Heart left ventricle (tissue), 16 donors: Measurements from ENCODE around the gene ARHGAP15. TPM values are rescaled to one million over a fixed set of nuclear protein-coding genes. Genes with fewer than 3 reads are reported as not detected.

Experiments
- ATAC-seq, 4 donors: fragments of 200-7000 bp; cut with Tn5 transposase; one replicate each; pipeline ENCODE4 v1.9.1; 2020 to 2022; ENCODE audit warnings: moderate library complexity in 4 of 4, mild to moderate bottlenecking in 3 of 4, moderate number of reproducible peaks in 1 of 4
- DNase-seq, 5 donors: peaks; one replicate each; pipeline ENCODE4 v3.0.0-alpha.2; 2020
- H3K27ac ChIP-seq, 12 donors: fragments of 200-600 bp; sonication (generic) in 4 of 12; one replicate each; pipeline versions ENCODE4 v1.5.0 to v1.8.0; 2016 to 2022; ENCODE audit warnings: mild to moderate bottlenecking in 2 of 12
- H3K27me3 ChIP-seq, 9 donors: fragments of 200-600 bp; sonication (generic) in 2 of 9; one replicate each; pipeline versions ENCODE4 v1.5.1 to v1.8.0; 2016 to 2022; ENCODE audit warnings: mild to moderate bottlenecking in 3 of 9
- H3K36me3 ChIP-seq, 9 donors: fragments of 200-600 bp; sonication (generic) in 2 of 9; one replicate each; pipeline versions ENCODE4 v1.5.0 to v1.8.0; 2018 to 2022; ENCODE audit warnings: mild to moderate bottlenecking in 2 of 9
- H3K4me1 ChIP-seq, 12 donors: fragments of 200-600 bp; sonication (generic) in 4 of 12; one replicate each; pipeline versions ENCODE4 v1.5.0 to v1.8.0; 2016 to 2022; ENCODE audit warnings: mild to moderate bottlenecking in 3 of 12
- H3K4me3 ChIP-seq, 12 donors: fragments of 200-600 bp; sonication (generic) in 4 of 12; one replicate each; pipeline versions ENCODE4 v1.5.0 to v1.8.0; 2017 to 2022; ENCODE audit warnings: mild to moderate bottlenecking in 9 of 12, moderate library complexity in 4 of 12
- H3K9me3 ChIP-seq, 12 donors: fragments of 200-600 bp; sonication (generic) in 4 of 12; one replicate each; pipeline versions ENCODE4 v1.5.0 to v1.8.0; 2016 to 2022; ENCODE audit warnings: mild to moderate bottlenecking in 1 of 12
- POLR2A ChIP-seq, 2 donors: fragments of 450-650 bp; IDR thresholded peaks; one replicate each; pipeline ENCODE4 v1.6.1; 2017; ENCODE audit warnings: antibody characterized with exemption in 2 of 2, mild to moderate bottlenecking in 2 of 2, moderate library complexity in 2 of 2
- WGBS, 4 donors: extraction: QIAGEN DNeasy Blood & Tissue Kit in 2 of 4; methylation state at CpG; one replicate each; pipeline versions ENCODE4 v1.1.5 to v1.1.7; 2013 to 2018; 5-methylcytosine and 5-hydroxymethylcytosine counted together
- intact Hi-C, 10 donors: fragments of 100-400 bp; cut with DNase I; formaldehyde crosslinking; loops; one replicate each; pipeline versions ENCODE4 v1.11.1 to v1.14.2; 2022
- polyA plus RNA-seq, 2 donors: library from polyadenylated mRNA; stranded (reverse); fragments of 200-250 nt; gene quantifications; one replicate each; pipeline ENCODE4 v1.2.3, GENCODE V29; 2013
- total RNA-seq, 9 donors: library from RNA; depleted of rRNA in 2 of 9; stranded (reverse); fragments of >200 nt in 2 of 9; fragmentation: NEBNext Ultra II Directional in 3 of 9; extraction: Animal tissue kit (Norgen Biotek cat#: 25700) in 3 of 9; gene quantifications; one replicate each; pipeline versions ENCODE4 v1.1.0 to v1.2.4, GENCODE V29; 2016 to 2023
- TF ChIP-seq, protein P1 (sequence below), 12 donors: fragments of 200-600 bp; sonication (generic) in 4 of 12; IDR thresholded peaks; one replicate each; pipeline versions ENCODE4 v1.5.0 to v1.8.0; 2018 to 2022; ENCODE audit warnings: antibody characterized with exemption in 12 of 12, mild to moderate bottlenecking in 5 of 12
- donor health status: ischemic (EF 13 %, LVEDD 7.1; RV severe dilation, severe dysfunction).
- donor health status: healthy with polysubstance abuse.
- donor health status: DM: no; HTN: yes; CAD: no.
- donor health status: DM: no; HTN: no; CAD: no.
- donor health status: ischemic (EF 25% LVEDD 6.9; RV normal size, moderate dysfunction).
- donor health status: ischemic (EF 25% LVEDD 5.7; RV mildly dilated, moderate dysfunction).
- donor health status: healthy.
- donor health status: DM: yes; HTN: yes; CAD: no.
- donor health status: ischemic (EF 35%, LVEDD 5.7; RV mildly dilated, moderate dysfunction).
- donor health status: nonischemic (EF 11% LVEDD 7.7; RV severe dilation, severe dysfunction).
- donor health status: DM: yes; HTN: yes; CAD: no.
- donor health status: PGD.
- donor health status: ischemic (EF 29% LVEDD 5.4; RV normal size, mild dysfunction).
- donor health status: nonischemic (EF 23%, LVEDD 6.1; RV moderate dilation, normal function).

The ARHGAP15 gene
- total and polyA plus RNA-seq, 11 donors = 1.3 to 8.7 (median 3.3) TPM

DNA sequence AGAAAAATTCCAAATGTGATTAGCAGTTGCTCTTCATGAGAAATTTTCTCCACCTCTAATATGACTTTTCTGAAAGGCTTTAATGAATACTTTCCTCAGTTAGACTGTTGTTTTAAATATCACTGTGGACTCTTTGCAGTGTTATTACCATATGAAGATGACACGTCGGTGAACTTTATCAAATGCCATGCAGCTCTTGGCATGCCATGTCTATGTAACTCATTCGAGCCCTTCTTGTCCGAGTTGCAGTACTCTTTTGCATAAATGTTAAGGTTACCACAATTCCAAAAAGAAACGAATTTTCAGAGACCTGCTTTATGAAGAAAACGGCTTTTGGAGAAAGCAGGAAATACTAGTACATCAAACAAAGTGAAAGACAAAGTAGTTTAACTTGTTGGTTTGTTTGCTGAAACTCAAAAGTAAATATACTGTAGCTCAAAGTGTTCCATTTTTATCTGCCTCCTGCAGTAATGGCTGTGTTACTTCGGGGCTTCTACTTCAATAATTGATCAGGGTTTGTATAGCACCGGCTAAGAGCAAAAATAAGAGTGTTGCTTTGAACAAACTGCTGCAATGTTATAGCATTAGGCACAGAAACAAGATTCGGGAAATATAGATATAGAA is 204.1 kb downstream of the ARHGAP15 start:
- H3K4me1 ChIP-seq = no peaks in the 10 kb centered on the region
- H3K36me3 ChIP-seq = no peaks in the 10 kb centered on the region
- no peaks in the 10 kb centered on the region for H3K27me3 ChIP-seq
- H3K4me3 ChIP-seq = no peak overlapping the region
- WGBS, 4 donors = 75 to 83% (median 76%) methylated on average over 9 of the region's 9 CpGs
- H3K27ac ChIP-seq = no peak overlapping the region
- DNase-seq (no peak), ATAC-seq (no peak)
- no peaks in the 10 kb centered on the region for H3K9me3 ChIP-seq
- intact Hi-C loops = no loop called here
- no peak for TF ChIP-seq POLR2A (IDR thresholded peaks at IDR 0.05)
- TF ChIP-seq, protein P1, sequence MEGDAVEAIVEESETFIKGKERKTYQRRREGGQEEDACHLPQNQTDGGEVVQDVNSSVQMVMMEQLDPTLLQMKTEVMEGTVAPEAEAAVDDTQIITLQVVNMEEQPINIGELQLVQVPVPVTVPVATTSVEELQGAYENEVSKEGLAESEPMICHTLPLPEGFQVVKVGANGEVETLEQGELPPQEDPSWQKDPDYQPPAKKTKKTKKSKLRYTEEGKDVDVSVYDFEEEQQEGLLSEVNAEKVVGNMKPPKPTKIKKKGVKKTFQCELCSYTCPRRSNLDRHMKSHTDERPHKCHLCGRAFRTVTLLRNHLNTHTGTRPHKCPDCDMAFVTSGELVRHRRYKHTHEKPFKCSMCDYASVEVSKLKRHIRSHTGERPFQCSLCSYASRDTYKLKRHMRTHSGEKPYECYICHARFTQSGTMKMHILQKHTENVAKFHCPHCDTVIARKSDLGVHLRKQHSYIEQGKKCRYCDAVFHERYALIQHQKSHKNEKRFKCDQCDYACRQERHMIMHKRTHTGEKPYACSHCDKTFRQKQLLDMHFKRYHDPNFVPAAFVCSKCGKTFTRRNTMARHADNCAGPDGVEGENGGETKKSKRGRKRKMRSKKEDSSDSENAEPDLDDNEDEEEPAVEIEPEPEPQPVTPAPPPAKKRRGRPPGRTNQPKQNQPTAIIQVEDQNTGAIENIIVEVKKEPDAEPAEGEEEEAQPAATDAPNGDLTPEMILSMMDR (IDR thresholded peaks at IDR 0.05) = no peak

DNA sequence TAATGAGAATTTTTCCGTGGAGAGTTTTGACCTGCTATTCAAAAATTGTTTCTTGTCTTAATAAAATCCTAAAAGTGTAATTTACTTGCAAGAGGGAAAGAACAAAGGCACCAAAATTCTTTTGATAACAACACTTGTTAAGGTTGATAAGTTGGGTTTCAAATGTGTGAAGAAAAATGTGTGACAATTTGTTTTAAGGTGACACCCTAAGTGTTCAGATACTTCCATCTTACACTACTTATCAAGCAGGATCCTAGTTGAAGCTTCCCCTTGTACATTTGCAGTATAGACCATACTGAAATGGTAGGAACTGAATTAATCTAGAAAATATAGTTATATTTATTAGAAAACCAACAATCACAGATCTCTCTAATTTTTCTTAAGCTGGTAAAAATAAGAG is 204.6 kb downstream of the ARHGAP15 start:
- DNase-seq = no peak
- no peak overlapping the region for H3K4me3 ChIP-seq
- intact Hi-C loops = no loop called here
- TF ChIP-seq POLR2A (IDR thresholded peaks at IDR 0.05) = no peak
- TF ChIP-seq, protein P1 (IDR thresholded peaks at IDR 0.05) = no peak
- H3K9me3 ChIP-seq = no peaks in the 10 kb centered on the region
- no peaks in the 10 kb centered on the region for H3K27me3 ChIP-seq
- no peaks in the 10 kb centered on the region for H3K36me3 ChIP-seq
- no peak for ATAC-seq
- H3K27ac ChIP-seq = no peak overlapping the region
- WGBS, 4 donors = 73 to 88% (median 80%) methylated on average over 1 of the region's 1 CpG
- H3K4me1 ChIP-seq = no peaks in the 10 kb centered on the region

DNA sequence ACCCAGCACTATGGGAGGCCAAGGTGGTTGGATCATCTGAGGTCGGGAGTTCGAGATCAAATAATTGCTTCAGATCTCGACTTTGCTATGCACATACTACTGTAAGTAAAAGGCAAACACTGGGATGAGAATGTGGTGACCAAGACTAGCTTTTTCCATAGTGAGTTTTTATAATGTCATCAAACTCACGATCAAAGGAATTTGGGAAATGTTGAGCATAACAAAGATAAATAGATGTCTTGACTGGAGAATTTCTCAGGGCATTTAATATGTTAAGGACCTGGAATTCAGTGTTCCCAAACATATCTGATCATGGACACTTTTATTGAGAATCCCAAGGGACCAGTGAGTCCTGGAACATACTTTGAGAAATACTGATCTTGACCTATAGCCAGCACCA is 205.6 kb downstream of the ARHGAP15 start:
- 75 to 81% (median 80%) methylated on average over 4 of the region's 4 CpGs for WGBS, 4 donors
- DNase-seq = no peak
- ATAC-seq = no peak
- Histone ChIP-seq H3K4me1 (no peaks in the 10 kb centered on the region), H3K36me3 (no peaks in the 10 kb centered on the region), H3K27me3 (no peaks in the 10 kb centered on the region), H3K27ac (no peak overlapping the region), H3K9me3 (no peaks in the 10 kb centered on the region), H3K4me3 (no peak overlapping the region)
- TF ChIP-seq, protein P1 (IDR thresholded peaks at IDR 0.05) = no peak
- TF ChIP-seq POLR2A (IDR thresholded peaks at IDR 0.05) = no peak
- intact Hi-C loops = no loop called here

DNA sequence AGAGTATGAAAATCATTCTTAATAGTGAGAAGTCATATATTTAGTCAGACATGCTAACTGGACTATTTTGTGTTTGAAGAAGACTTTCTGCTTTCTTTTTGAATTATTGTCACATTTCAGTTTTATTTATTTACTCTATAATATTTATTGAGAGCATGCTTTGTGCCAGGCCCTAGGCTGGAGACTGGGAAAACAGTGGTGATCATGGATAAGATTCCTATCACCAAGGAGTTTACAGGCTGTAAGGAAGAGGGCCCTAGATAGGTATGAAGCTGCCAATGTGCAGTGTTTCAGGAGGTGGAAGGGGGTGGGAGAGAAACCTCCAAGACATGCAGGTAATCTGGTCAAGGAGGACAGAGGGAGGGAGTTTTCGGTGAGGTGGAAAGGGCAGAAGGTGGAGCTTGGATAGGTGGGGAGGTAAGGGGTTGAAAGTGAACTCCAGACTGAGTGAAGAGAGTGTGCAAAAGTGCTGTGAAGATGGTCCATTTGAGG is 207.5 kb downstream of the ARHGAP15 start:
- ATAC-seq (no peak), DNase-seq (no peak)
- no peak overlapping the region for H3K4me3 ChIP-seq
- TF ChIP-seq POLR2A (IDR thresholded peaks at IDR 0.05) = no peak
- TF ChIP-seq, protein P1 (IDR thresholded peaks at IDR 0.05) = no peak
- H3K36me3 ChIP-seq = no peaks in the 10 kb centered on the region
- H3K27me3 ChIP-seq = no peaks in the 10 kb centered on the region
- H3K4me1 ChIP-seq = no peaks in the 10 kb centered on the region
- intact Hi-C loops = no loop called here
- H3K27ac ChIP-seq = no peak overlapping the region
- H3K9me3 ChIP-seq = no peaks in the 10 kb centered on the region
- WGBS, 4 donors = 85 to 98% (median 91%) methylated on average over 1 of the region's 1 CpG
